B cell (primary cell): ENCODE results near the gene LARGE1.

Experiments
- EZH2 ChIP-seq: IDR thresholded peaks from 2 replicates; pipeline ENCODE4 v1.6.1; 2012; ENCODE audit warnings: borderline replicate concordance, low read depth, mild to moderate bottlenecking, moderate library complexity, low read length; ENCODE audit not compliant: insufficient read depth, poor library complexity, severe bottlenecking
- TF ChIP-seq, protein P1 (sequence below): fragments of 200-600 bp; IDR thresholded peaks from one replicate; pipeline ENCODE4 v1.8.0; 2022; ENCODE audit warnings: antibody characterized with exemption, mild to moderate bottlenecking

DNA sequence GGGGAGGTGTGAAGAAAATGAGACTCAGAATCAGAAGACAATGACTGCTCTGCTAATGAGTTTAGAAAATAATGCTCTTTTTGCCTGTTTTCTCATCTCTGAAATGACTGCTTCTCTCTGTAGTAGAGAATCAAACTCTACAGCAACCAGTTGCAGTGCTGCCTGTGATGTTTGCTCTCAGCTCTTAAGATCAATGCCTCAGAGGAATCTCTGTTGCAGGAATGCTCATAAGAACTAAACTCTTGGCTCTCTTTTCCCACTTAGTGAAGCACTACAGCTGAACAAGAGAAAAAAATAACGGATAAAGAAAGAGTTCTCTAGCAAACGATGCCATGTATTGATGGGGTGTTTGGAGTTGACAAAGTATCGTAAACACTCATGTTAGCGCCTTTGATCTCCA lies 658.6 kb downstream of the LARGE1 start:
- TF ChIP-seq, protein P1, sequence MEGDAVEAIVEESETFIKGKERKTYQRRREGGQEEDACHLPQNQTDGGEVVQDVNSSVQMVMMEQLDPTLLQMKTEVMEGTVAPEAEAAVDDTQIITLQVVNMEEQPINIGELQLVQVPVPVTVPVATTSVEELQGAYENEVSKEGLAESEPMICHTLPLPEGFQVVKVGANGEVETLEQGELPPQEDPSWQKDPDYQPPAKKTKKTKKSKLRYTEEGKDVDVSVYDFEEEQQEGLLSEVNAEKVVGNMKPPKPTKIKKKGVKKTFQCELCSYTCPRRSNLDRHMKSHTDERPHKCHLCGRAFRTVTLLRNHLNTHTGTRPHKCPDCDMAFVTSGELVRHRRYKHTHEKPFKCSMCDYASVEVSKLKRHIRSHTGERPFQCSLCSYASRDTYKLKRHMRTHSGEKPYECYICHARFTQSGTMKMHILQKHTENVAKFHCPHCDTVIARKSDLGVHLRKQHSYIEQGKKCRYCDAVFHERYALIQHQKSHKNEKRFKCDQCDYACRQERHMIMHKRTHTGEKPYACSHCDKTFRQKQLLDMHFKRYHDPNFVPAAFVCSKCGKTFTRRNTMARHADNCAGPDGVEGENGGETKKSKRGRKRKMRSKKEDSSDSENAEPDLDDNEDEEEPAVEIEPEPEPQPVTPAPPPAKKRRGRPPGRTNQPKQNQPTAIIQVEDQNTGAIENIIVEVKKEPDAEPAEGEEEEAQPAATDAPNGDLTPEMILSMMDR = no peak
- no peak for TF ChIP-seq EZH2
